Ovary (tissue), 9 donors: ENCODE measurements around the gene LUZP2. TPM values are rescaled to one million over a fixed set of nuclear protein-coding genes. Genes with fewer than 3 reads are reported as not detected.

Source experiments
- DNase-seq, 5 donors: peaks; one replicate each; pipeline ENCODE4 v3.0.0-alpha.2; 2019 to 2020
- H3K27ac ChIP-seq, 2 donors: fragments of 200-600 bp; one replicate each; pipeline versions ENCODE4 v1.5.1 to v1.8.0; 2019 to 2022
- H3K27me3 ChIP-seq: fragments of 200-600 bp; one replicate; pipeline ENCODE4 v1.8.0; 2022
- H3K36me3 ChIP-seq: fragments of 200-600 bp; sonication (generic); one replicate; pipeline ENCODE4 v1.5.1; 2019
- H3K4me1 ChIP-seq: one replicate; pipeline ENCODE4 v1.8.1; 2013; ENCODE audit warnings: mild to moderate bottlenecking, moderate library complexity; ENCODE audit not compliant: insufficient read depth
- H3K4me3 ChIP-seq: fragments of 200-600 bp; sonication (generic); one replicate; pipeline ENCODE4 v1.5.1; 2017
- H3K9me3 ChIP-seq, 2 donors: fragments of 200-600 bp in 1 of 2; sonication (generic) in 1 of 2; one replicate each; pipeline versions ENCODE4 v1.5.1 to v1.8.1; 2013 to 2019; ENCODE audit warnings: mild to moderate bottlenecking in 1 of 2, moderate library complexity in 1 of 2
- CTCF ChIP-seq, 3 donors: fragments of 450-650 bp in 2 of 3; fragments of 200-600 bp in 1 of 3; IDR thresholded peaks; one replicate each; pipeline versions ENCODE4 v1.5.1 to v1.8.0; 2016 to 2022; ENCODE audit warnings: antibody characterized with exemption in 3 of 3, mild to moderate bottlenecking in 1 of 3
- EP300 ChIP-seq: sonication (generic); formaldehyde crosslinking; IDR thresholded peaks from one replicate; pipeline ENCODE4 v1.6.1; 2017; ENCODE audit warnings: antibody characterized with exemption
- POLR2A ChIP-seq: fragments of 450-650 bp; IDR thresholded peaks from one replicate; pipeline ENCODE4 v1.6.1; 2017; ENCODE audit warnings: antibody characterized with exemption, mild to moderate bottlenecking, moderate library complexity
- WGBS, 3 donors: extraction: QIAGEN DNeasy Blood & Tissue Kit in 1 of 3; methylation state at CpG; one replicate each; pipeline versions ENCODE4 v1.1.5 to v1.1.7; 2013 to 2017; 5-methylcytosine and 5-hydroxymethylcytosine counted together
- intact Hi-C, 4 donors: fragments of 100-400 bp; cut with DNase I; formaldehyde crosslinking; loops; one replicate each; pipeline versions ENCODE4 v1.11.0 to v1.15.1; 2022 to 2023
- polyA plus RNA-seq, 2 donors: library from polyadenylated mRNA; stranded (reverse); fragments of 200-250 nt in 1 of 2; fragments of 350-450 nt in 1 of 2; fragmentation: Illumina TruSeq in 1 of 2; extraction: RNeasy Lipid Tissue Mini Kit (QIAGEN cat#74804) in 1 of 2; gene quantifications; one replicate each; pipeline ENCODE4 v1.2.3, GENCODE V29; 2013 to 2014
- total RNA-seq, 7 donors: library from RNA; depleted of rRNA in 2 of 7; stranded (reverse); fragments of >200 nt in 2 of 7; fragmentation: NEBNext Ultra II Directional in 3 of 7; extraction: Animal tissue kit (Norgen Biotek cat#: 25700) in 3 of 7; gene quantifications; one replicate each; pipeline versions ENCODE4 v1.1.0 to v1.2.4, GENCODE V29; 2016 to 2023
- donor health status: DM: no; HTN: no; CAD: no; lungs with moderate emphysema.
- donor health status: DM: no; HTN: no; CAD: no.
- donor health status: Bipolar disorder and iron deficiency.
- donor health status: DM: yes; HTN: yes; CAD: no.
- donor health status: DM: no; HTN: no; CAD: no.
- donor health status: DM: yes; HTN: yes; CAD: no.

LUZP2 gene
- total and polyA plus RNA-seq, 9 donors = 0.04 to 0.23 (median 0.07) TPM; not detected in 6

DNA sequence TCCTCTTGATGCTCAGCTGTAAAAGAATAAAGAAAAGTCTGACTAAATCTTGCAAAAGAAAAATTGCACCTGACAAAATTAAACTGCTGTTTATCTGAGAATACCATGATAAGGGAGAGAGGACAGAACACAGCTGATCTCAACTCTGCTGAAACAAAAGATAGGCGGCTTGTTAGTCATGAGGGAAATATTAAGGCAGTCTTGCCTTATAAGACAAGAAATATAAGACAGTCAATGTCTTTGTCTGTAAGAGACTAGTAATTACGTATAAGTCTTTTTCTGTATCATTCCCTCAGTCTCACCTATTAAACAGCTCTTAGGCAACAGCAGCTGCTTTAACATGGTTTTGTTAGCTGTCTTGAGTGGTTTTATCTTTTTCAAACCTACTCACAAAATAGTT, 296.6 kb downstream of the LUZP2 start:
- WGBS, 3 donors = 36 to 52% (median 44%) methylated on average over 2 of the region's 2 CpGs
- no peak overlapping the region for H3K27ac ChIP-seq
- no peaks in the 10 kb centered on the region for H3K9me3 ChIP-seq
- H3K4me1 ChIP-seq = no peaks in the 10 kb centered on the region
- no peak for DNase-seq
- no peak overlapping the region for H3K4me3 ChIP-seq
- TF ChIP-seq POLR2A (no peak), EP300 (no peak), CTCF (IDR thresholded peaks at IDR 0.05) (no peak)
- intact Hi-C loops = no loop called here
- H3K36me3 ChIP-seq = no peaks in the 10 kb centered on the region
- no peaks in the 10 kb centered on the region for H3K27me3 ChIP-seq

- DNase-seq = no peak
- WGBS, 3 donors = 94 to 98% (median 96%) methylated on average over 1 of the region's 1 CpG
Measured at GRCh38 chr11:24794064-24794463, 297.2 kb downstream of the LUZP2 start.

DNA sequence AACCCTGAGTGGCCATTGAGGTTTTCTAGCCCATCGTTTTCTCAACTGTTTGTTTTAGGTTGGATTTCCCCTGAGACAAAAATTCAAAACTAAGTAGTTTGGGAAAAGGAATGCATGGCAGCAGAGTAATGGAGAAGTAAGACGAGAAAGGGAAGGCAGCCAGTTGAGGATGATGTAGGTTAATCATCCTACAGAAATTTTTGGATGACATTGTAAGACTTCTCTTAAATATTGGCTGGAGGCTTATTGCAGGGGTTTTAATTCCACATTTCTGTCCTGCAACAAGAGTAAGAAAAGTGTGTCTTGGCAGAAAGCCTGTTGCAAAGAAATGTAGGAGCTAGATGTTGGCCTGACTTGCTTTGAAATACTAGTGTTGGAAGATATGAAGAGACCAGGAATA, 308.8 kb downstream of the LUZP2 start:
- Histone ChIP-seq H3K27me3 (no peaks in the 10 kb centered on the region), H3K4me1 (no peaks in the 10 kb centered on the region), H3K36me3 (no peaks in the 10 kb centered on the region), H3K4me3 (no peak overlapping the region), H3K27ac (no peak overlapping the region), H3K9me3 (no peaks in the 10 kb centered on the region)
- TF ChIP-seq EP300 = no peak
- TF ChIP-seq POLR2A = no peak
- no peak for TF ChIP-seq CTCF (IDR thresholded peaks at IDR 0.05)
- intact Hi-C loops = no loop called here
- DNase-seq = no peak
- WGBS, 3 donors = 49 to 65% (median 57%) methylated on average over 2 of the region's 2 CpGs

More at GRCh38 chr11:24794064-24794463, 297.2 kb downstream of the LUZP2 start:
- Histone ChIP-seq H3K4me3 (no peak overlapping the region), H3K4me1 (no peaks in the 10 kb centered on the region), H3K27me3 (no peaks in the 10 kb centered on the region), H3K9me3 (no peaks in the 10 kb centered on the region), H3K36me3 (no peaks in the 10 kb centered on the region), H3K27ac (no peak overlapping the region)
- intact Hi-C loops = no loop called here
- TF ChIP-seq EP300 (no peak), POLR2A (no peak), CTCF (IDR thresholded peaks at IDR 0.05) (no peak)

GRCh38 chr11:24808173-24808572, 311.3 kb downstream of the LUZP2 start:
- Histone ChIP-seq H3K4me3 (no peak overlapping the region), H3K4me1 (no peaks in the 10 kb centered on the region), H3K27ac (no peak overlapping the region), H3K36me3 (no peaks in the 10 kb centered on the region), H3K27me3 (no peaks in the 10 kb centered on the region), H3K9me3 (no peaks in the 10 kb centered on the region)
- TF ChIP-seq CTCF (IDR thresholded peaks at IDR 0.05) = no peak
- no peak for TF ChIP-seq EP300
- TF ChIP-seq POLR2A = no peak
- 63 to 82% (median 66%) methylated on average over 2 of the region's 2 CpGs for WGBS, 3 donors
- intact Hi-C loops = no loop called here
- DNase-seq = no peak

- TF ChIP-seq POLR2A (no peak), CTCF (IDR thresholded peaks at IDR 0.05) (no peak), EP300 (no peak)
- H3K27ac ChIP-seq = no peak overlapping the region
- 14 to 28% (median 14%) methylated on average over 4 of the region's 4 CpGs for WGBS, 3 donors
- H3K4me1 ChIP-seq = no peaks in the 10 kb centered on the region
- H3K9me3 ChIP-seq = no peaks in the 10 kb centered on the region
- no peaks in the 10 kb centered on the region for H3K27me3 ChIP-seq
- no peak overlapping the region for H3K4me3 ChIP-seq
- H3K36me3 ChIP-seq = no peaks in the 10 kb centered on the region
- DNase-seq = no peak
- intact Hi-C loops = no loop called here
Measured at GRCh38 chr11:24819006-24819405, 322.2 kb downstream of the LUZP2 start.
